C4-2B (cell line): ENCODE data around the gene ZIC3.

ENCODE experiments used
- CTCF ChIP-seq: fragments of 450-650 bp; conservative IDR thresholded peaks from 2 replicates; pipeline ENCODE4 v1.5.1; 2017; ENCODE audit warnings: mild to moderate bottlenecking
- ZFX ChIP-seq: fragments of 450-650 bp; IDR thresholded peaks from 2 replicates; pipeline ENCODE4 v1.6.1; 2017

- TF ChIP-seq CTCF = no peak
- no peak for TF ChIP-seq ZFX
Measured at GRCh38 chrX:137568741-137569469, 3.0 kb downstream of the ZIC3 start.
